Measurements from ENCODE around the gene LNX2. TPM values are rescaled to one million over a fixed set of nuclear protein-coding genes. Genes with fewer than 3 reads are reported as not detected.

LNX2 gene
- total and polyA plus RNA-seq, 5 donors from 2014 or later = 3.7 to 6.5 (median 4.8) TPM

DNA sequence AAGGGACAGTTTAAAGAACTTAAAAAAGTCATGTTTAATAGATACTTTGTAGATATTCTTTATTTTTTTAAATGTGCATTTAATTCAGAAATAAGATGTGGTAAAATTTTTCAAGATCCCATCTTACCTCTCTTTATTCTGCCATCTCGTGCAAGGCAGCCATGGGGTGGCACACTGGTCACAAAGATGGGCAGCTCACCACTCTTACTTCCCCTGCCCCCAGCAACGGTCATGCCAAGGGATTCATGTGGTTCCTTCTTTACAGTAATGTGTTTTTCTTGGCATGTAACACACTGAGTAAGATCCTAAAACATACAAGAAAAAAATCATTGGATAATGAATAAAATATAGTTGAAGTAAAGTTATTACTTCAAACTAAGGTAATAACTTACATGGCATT is 64.2 kb downstream of the LNX2 start:
- H3K4me3 Mint-ChIP-seq = no peak overlapping the region
- H3K4me3 ChIP-seq (ENCODE audit: low read depth, low read length) = no peak overlapping the region
- no peak overlapping the region for H3K27ac Mint-ChIP-seq
- H3K27me3 ChIP-seq (ENCODE audit: control insufficient read depth, insufficient read depth, low read length) = no peaks in the 10 kb centered on the region
- peaks cover 50% of the 10 kb centered on the region for H3K36me3 Mint-ChIP-seq
- no peaks in the 10 kb centered on the region for H3K9me3 ChIP-seq (ENCODE audit: control insufficient read depth in 2 of 2, low read length in 2 of 2)
- peaks cover 35% of the 10 kb centered on the region for H3K36me3 ChIP-seq (ENCODE audit: control insufficient read depth, insufficient read depth, low read length)
- H3K27me3 Mint-ChIP-seq = no peaks in the 10 kb centered on the region
- peaks cover 6 to 15% (median 10%) of the 10 kb centered on the region in 4 donors for H3K4me1 Mint-ChIP-seq
- no peak overlapping the region for H3K27ac ChIP-seq (ENCODE audit: insufficient read depth, low read length, poor library complexity, severe bottlenecking)
- H3K9me3 Mint-ChIP-seq = no peaks in the 10 kb centered on the region
- ATAC-seq (ENCODE audit: low read depth in 2 of 2) = no peak
- peaks cover 7% of the 10 kb centered on the region for H3K4me1 ChIP-seq (ENCODE audit: control insufficient read depth, insufficient read depth, low read length, poor library complexity, severe bottlenecking)
- DNase-seq = no peak

DNA sequence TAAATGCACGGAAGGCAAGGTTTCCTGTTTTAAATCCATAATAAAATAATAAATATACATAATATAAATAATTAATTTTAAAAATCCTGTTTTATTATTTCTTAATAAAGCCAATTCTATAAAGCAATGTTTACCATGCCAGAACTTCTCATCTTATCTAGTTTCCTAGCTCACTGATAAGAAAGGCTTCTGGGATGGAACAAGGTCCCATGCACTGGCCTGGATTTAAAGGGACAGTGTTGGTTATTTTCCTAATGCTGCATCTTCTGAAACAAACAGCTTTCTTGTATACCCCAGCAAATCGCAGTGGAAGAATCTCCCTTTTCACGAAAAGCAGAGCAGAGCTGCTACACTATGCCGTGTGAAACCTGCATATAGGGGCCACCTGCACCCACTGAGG is 68.8 kb downstream of the LNX2 start:
- no peak overlapping the region for H3K4me3 ChIP-seq (ENCODE audit: low read depth, low read length)
- Mint-ChIP-seq H3K4me1 (no peaks in the 10 kb centered on the region), H3K4me3 (no peak overlapping the region), H3K9me3 (no peaks in the 10 kb centered on the region), H3K27ac (no peak overlapping the region), H3K27me3 (no peaks in the 10 kb centered on the region), H3K36me3 (peaks cover 53% of the 10 kb centered on the region)
- H3K9me3 ChIP-seq (ENCODE audit: control insufficient read depth in 2 of 2, low read length in 2 of 2) = no peaks in the 10 kb centered on the region
- H3K27me3 ChIP-seq (ENCODE audit: control insufficient read depth, insufficient read depth, low read length) = no peaks in the 10 kb centered on the region
- H3K4me1 ChIP-seq (ENCODE audit: control insufficient read depth, insufficient read depth, low read length, poor library complexity, severe bottlenecking) = no peaks in the 10 kb centered on the region
- DNase-seq (no peak), ATAC-seq (ENCODE audit: low read depth in 2 of 2) (no peak)
- H3K36me3 ChIP-seq (ENCODE audit: control insufficient read depth, insufficient read depth, low read length) = peaks cover 67% of the 10 kb centered on the region
- H3K27ac ChIP-seq (ENCODE audit: insufficient read depth, low read length, poor library complexity, severe bottlenecking) = no peak overlapping the region

DNA sequence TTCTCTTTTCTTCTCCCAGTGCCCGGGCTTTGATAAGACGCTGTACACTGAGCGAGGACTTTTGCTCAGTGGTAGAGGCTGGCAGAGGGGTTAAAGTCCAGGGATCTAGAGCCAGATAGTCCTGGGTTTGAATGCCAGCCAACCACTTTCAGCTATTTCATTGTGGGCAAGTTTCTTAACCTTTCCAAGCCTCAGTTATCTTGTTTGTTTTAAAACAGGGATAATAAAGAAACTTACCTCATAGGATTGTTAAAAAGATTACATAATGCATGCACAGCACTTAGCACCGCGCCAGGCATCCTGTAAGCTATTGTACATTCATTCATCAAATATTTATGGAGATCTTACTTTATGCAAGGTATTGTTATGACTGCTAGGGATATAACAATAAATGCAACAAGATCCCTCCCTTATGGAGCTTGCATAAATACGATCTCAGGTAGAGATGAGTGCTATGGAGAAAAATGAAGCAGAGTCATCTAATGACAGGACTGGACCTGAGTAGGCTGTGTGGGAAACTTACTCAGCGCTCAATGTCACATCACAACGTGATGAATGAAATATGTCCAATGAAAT is 70.8 kb downstream of the LNX2 start:
- Histone ChIP-seq H3K4me3 (ENCODE audit: low read depth, low read length) (no peak overlapping the region), H3K27me3 (ENCODE audit: control insufficient read depth, insufficient read depth, low read length) (no peaks in the 10 kb centered on the region), H3K4me1 (ENCODE audit: control insufficient read depth, insufficient read depth, low read length, poor library complexity, severe bottlenecking) (no peaks in the 10 kb centered on the region), H3K36me3 (ENCODE audit: control insufficient read depth, insufficient read depth, low read length) (peaks cover 56% of the 10 kb centered on the region), H3K9me3 (ENCODE audit: control insufficient read depth in 2 of 2, low read length in 2 of 2) (no peaks in the 10 kb centered on the region), H3K27ac (ENCODE audit: insufficient read depth, low read length, poor library complexity, severe bottlenecking) (no peak overlapping the region)
- H3K9me3 Mint-ChIP-seq = no peaks in the 10 kb centered on the region
- H3K27ac Mint-ChIP-seq = peak overlapping the region in 1 of 3 donors; percentile 29
- H3K27me3 Mint-ChIP-seq = no peaks in the 10 kb centered on the region
- no peaks in the 10 kb centered on the region for H3K4me1 Mint-ChIP-seq
- no peak overlapping the region for H3K4me3 Mint-ChIP-seq
- no peak for DNase-seq
- peaks cover 43% of the 10 kb centered on the region for H3K36me3 Mint-ChIP-seq
- ATAC-seq (ENCODE audit: low read depth in 2 of 2) = no peak

DNA sequence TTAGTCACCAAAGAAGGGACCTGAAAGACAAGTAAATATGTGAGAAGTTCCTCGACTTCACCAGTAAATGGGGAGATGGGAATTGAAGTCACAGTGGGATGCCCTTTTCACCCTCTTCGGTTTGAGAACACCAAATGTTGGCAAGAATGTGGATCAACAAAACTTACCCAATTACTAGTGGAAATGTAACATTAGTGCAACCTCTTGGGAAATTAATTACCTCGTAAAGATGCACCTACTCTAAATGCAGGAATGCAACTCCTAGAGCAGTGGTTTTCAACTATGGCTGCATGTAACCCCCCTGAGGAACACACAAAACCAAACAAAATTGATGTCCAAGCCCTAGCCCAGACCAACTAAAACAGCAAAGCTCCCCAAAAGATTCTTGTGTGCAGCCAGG is 78.1 kb downstream of the LNX2 start:
- Histone ChIP-seq H3K4me3 (ENCODE audit: low read depth, low read length) (no peak overlapping the region), H3K9me3 (ENCODE audit: control insufficient read depth in 2 of 2, low read length in 2 of 2) (no peaks in the 10 kb centered on the region), H3K27ac (ENCODE audit: insufficient read depth, low read length, poor library complexity, severe bottlenecking) (no peak overlapping the region), H3K4me1 (ENCODE audit: control insufficient read depth, insufficient read depth, low read length, poor library complexity, severe bottlenecking) (no peaks in the 10 kb centered on the region), H3K27me3 (ENCODE audit: control insufficient read depth, insufficient read depth, low read length) (no peaks in the 10 kb centered on the region), H3K36me3 (ENCODE audit: control insufficient read depth, insufficient read depth, low read length) (peaks cover 9% of the 10 kb centered on the region)
- Mint-ChIP-seq H3K9me3 (no peaks in the 10 kb centered on the region), H3K4me3 (no peak overlapping the region), H3K36me3 (peaks cover 5% of the 10 kb centered on the region), H3K27ac (peak overlapping the region in 2 of 3 donors; percentile 9 to 27), H3K4me1 (no peaks in the 10 kb centered on the region), H3K27me3 (no peaks in the 10 kb centered on the region)
- ATAC-seq (ENCODE audit: low read depth in 2 of 2) (no peak), DNase-seq (no peak)

DNA sequence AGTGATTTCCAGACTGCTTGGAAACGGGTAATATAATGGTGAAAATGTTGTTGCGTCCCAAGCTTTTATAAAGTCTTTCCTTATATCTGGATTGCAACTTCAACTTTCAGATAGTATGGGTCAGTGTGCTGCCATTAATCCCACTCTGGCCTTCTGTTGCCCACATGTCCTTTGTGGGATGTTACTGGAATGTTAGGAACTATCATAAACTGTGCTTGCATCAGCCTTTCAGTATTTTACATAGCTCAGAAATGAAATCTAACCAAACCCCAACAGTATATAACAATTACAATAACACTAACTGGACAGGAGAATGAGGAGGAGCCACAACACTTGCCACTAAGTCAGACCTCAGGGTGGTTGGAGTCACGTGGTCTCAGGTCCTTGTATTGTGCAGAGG is 78.9 kb downstream of the LNX2 start:
- Histone ChIP-seq H3K9me3 (ENCODE audit: control insufficient read depth in 2 of 2, low read length in 2 of 2) (no peaks in the 10 kb centered on the region), H3K27ac (ENCODE audit: insufficient read depth, low read length, poor library complexity, severe bottlenecking) (no peak overlapping the region), H3K4me1 (ENCODE audit: control insufficient read depth, insufficient read depth, low read length, poor library complexity, severe bottlenecking) (no peaks in the 10 kb centered on the region), H3K4me3 (ENCODE audit: low read depth, low read length) (no peak overlapping the region), H3K36me3 (ENCODE audit: control insufficient read depth, insufficient read depth, low read length) (peaks cover 4% of the 10 kb centered on the region), H3K27me3 (ENCODE audit: control insufficient read depth, insufficient read depth, low read length) (no peaks in the 10 kb centered on the region)
- Mint-ChIP-seq H3K4me1 (no peaks in the 10 kb centered on the region), H3K4me3 (no peak overlapping the region), H3K27ac (no peak overlapping the region), H3K36me3 (peaks cover 5% of the 10 kb centered on the region), H3K9me3 (no peaks in the 10 kb centered on the region), H3K27me3 (no peaks in the 10 kb centered on the region)
- no peak for ATAC-seq (ENCODE audit: low read depth in 2 of 2)
- DNase-seq = no peak

DNA sequence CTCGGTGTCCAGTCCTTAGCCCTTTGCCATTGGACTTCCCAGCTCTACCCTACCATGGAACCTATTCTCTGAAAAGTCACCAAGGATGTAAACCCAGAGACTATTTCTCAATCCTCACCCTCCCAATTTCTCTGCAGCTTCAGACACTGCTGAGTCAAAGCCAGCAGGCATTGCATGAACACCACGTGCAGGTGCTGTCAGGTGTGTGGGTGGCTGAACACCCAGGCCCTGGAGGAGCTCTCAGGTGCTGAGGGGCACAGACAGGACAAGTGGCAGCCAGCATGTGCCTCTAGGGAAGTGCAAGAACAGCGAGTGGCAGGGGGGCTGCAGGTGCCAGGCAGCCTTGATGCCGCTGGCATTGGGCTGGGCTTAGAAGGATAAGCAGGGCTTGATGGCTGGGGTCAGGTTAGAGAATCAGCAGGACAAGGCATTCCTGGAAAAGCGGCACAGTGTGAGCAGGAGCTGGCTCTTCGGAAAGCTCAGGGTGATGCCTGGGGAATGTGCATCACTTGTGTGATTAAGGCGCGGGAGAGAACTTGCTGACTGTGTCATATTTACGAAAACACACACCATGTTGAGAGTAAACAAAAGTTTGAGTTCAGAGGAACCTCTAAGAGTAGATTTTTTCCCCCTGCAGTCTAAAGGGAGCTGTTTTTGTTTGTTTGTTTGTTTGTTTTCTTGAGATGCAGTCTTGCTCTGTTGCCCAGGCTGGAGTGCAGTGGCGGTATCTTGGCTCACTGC is 83.8 kb downstream of the LNX2 start:
- Mint-ChIP-seq H3K27ac (peak overlapping the region in 1 of 3 donors; percentile 40), H3K9me3 (no peaks in the 10 kb centered on the region), H3K36me3 (no peaks in the 10 kb centered on the region), H3K27me3 (no peaks in the 10 kb centered on the region), H3K4me3 (peak overlapping the region in 1 of 4 donors; percentile 43), H3K4me1 (peaks cover 0 to 10% (median 0%) of the 10 kb centered on the region in 4 donors)
- Histone ChIP-seq H3K4me1 (ENCODE audit: control insufficient read depth, insufficient read depth, low read length, poor library complexity, severe bottlenecking) (peaks cover 6% of the 10 kb centered on the region), H3K36me3 (ENCODE audit: control insufficient read depth, insufficient read depth, low read length) (no peaks in the 10 kb centered on the region), H3K4me3 (ENCODE audit: low read depth, low read length) (no peak overlapping the region), H3K27me3 (ENCODE audit: control insufficient read depth, insufficient read depth, low read length) (no peaks in the 10 kb centered on the region), H3K27ac (ENCODE audit: insufficient read depth, low read length, poor library complexity, severe bottlenecking) (no peak overlapping the region), H3K9me3 (ENCODE audit: control insufficient read depth in 2 of 2, low read length in 2 of 2) (no peaks in the 10 kb centered on the region)
- ATAC-seq (ENCODE audit: low read depth in 2 of 2) = no peak
- DNase-seq = no peak

DNA sequence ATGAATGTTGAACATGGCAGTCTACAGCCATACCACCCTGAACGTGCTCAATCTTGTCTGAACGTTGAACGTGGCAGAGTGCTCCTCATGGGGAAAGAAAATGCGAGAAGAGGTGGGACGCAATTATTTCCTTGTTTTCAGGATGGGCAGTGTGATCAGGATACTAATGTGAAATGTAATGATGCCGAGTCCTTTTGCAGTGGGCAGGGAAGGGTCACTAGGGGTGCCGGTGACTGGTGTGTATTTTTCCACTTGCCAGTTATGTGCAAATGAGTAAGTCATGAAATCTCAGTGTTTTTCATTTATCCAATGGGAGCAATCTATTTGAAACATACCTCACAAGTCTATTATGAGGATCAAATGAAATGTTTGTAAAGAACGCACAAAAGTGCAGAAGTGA is 84.8 kb downstream of the LNX2 start:
- H3K4me1 Mint-ChIP-seq = peaks cover 0 to 10% (median 0%) of the 10 kb centered on the region in 4 donors
- no peak overlapping the region for H3K27ac Mint-ChIP-seq
- Histone ChIP-seq H3K9me3 (ENCODE audit: control insufficient read depth in 2 of 2, low read length in 2 of 2) (no peaks in the 10 kb centered on the region), H3K27me3 (ENCODE audit: control insufficient read depth, insufficient read depth, low read length) (no peaks in the 10 kb centered on the region), H3K4me3 (ENCODE audit: low read depth, low read length) (no peak overlapping the region), H3K36me3 (ENCODE audit: control insufficient read depth, insufficient read depth, low read length) (no peaks in the 10 kb centered on the region), H3K4me1 (ENCODE audit: control insufficient read depth, insufficient read depth, low read length, poor library complexity, severe bottlenecking) (peaks cover 6% of the 10 kb centered on the region), H3K27ac (ENCODE audit: insufficient read depth, low read length, poor library complexity, severe bottlenecking) (no peak overlapping the region)
- no peak overlapping the region for H3K4me3 Mint-ChIP-seq
- peaks cover 0 to 1% (median 0%) of the 10 kb centered on the region in 7 donors for H3K9me3 Mint-ChIP-seq
- DNase-seq = no peak
- ATAC-seq (ENCODE audit: low read depth in 2 of 2) = no peak
- no peaks in the 10 kb centered on the region for H3K27me3 Mint-ChIP-seq
- H3K36me3 Mint-ChIP-seq = no peaks in the 10 kb centered on the region

DNA sequence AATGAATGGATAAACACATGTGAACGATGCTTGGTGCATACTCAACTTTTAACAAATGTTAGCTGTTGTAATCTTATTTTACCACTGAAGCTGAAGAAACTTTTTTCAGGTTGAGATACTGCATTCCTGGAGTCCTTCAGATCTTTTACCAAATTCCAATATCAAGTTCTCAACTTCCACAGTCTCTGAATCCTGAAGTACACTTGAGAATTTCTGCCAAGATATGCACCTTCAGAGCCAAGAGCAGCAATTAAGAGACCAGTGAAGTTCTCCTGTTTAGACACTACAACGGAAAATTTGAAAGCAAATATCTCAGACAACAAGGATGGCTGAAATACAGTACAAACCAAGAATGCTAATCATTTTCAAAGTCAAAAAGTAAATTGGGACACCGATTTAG is 85.3 kb downstream of the LNX2 start:
- Histone ChIP-seq H3K4me1 (ENCODE audit: control insufficient read depth, insufficient read depth, low read length, poor library complexity, severe bottlenecking) (peaks cover 6% of the 10 kb centered on the region), H3K4me3 (ENCODE audit: low read depth, low read length) (no peak overlapping the region), H3K27me3 (ENCODE audit: control insufficient read depth, insufficient read depth, low read length) (no peaks in the 10 kb centered on the region), H3K27ac (ENCODE audit: insufficient read depth, low read length, poor library complexity, severe bottlenecking) (no peak overlapping the region), H3K9me3 (ENCODE audit: control insufficient read depth in 2 of 2, low read length in 2 of 2) (no peaks in the 10 kb centered on the region), H3K36me3 (ENCODE audit: control insufficient read depth, insufficient read depth, low read length) (no peaks in the 10 kb centered on the region)
- no peak for ATAC-seq (ENCODE audit: low read depth in 2 of 2)
- no peaks in the 10 kb centered on the region for H3K36me3 Mint-ChIP-seq
- no peak for DNase-seq
- H3K27ac Mint-ChIP-seq = no peak overlapping the region
- H3K4me1 Mint-ChIP-seq = peaks cover 0 to 10% (median 0%) of the 10 kb centered on the region in 4 donors
- H3K9me3 Mint-ChIP-seq = peaks cover 0 to 1% (median 0%) of the 10 kb centered on the region in 7 donors
- H3K4me3 Mint-ChIP-seq = no peak overlapping the region
- H3K27me3 Mint-ChIP-seq = no peaks in the 10 kb centered on the region

All from CD4-positive, CD25-positive, alpha-beta regulatory T cell (primary cell).